Activated CD8-positive, alpha-beta memory T cell treated with anti-CD3 and anti-CD28 coated beads, Interleukin-2, amount 50 U/mL, for 48 hours (primary cell): ENCODE data around the gene PAN3.
A peak's percentile ranks its signal among the peaks of the same experiment; 100 is the strongest.

ENCODE experiments used
- DNase-seq: peaks from one replicate; pipeline ENCODE4 v3.0.0-alpha.2; 2020

The PAN3 gene

GRCh38 chr13:28316129-28316528 is 177.8 kb downstream of the PAN3 start:
- no peak for DNase-seq

- no peak for DNase-seq
Measured at GRCh38 chr13:28316836-28317235, 178.5 kb downstream of the PAN3 start.

- DNase-seq, result no peak
Measured at GRCh38 chr13:28318496-28318895, 180.2 kb downstream of the PAN3 start.

- no peak for DNase-seq
Measured at GRCh38 chr13:28319528-28319927, 181.2 kb downstream of the PAN3 start.

GRCh38 chr13:28320209-28320608 is 181.9 kb downstream of the PAN3 start:
- no peak for DNase-seq

DNA sequence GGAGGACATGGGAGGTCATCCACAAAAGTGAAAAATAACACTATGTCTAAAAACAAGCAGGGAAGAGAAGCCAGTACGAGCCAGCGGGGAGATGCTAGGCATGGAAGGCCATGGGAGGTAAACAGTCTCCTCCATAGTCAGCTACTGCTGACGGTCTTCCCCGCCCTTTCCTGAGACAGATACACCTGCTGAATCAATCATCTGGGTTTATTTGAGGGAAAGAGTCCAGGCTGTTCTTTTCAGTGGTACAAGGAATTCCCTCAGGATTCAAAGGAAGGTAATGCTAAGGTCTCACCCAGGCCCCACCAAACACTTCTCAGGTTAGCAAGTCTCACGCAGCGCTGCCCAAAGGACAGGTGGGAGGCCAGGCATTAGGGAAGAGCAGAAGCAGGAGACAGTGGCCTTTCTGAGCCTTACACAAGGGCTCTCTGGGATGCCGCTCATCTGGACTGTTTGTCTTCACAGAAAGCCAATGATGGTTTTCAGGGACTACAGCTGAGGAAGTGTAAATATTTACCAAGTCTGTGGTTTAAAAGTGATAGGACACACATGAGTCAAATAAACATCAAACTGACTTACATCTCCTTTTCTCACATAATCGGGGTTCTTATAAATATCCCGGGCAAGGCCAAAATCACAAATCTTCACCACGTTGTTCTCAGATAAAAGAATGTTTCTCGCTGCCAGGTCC is 182.7 kb downstream of the PAN3 start:
- no peak for DNase-seq

GRCh38 chr13:28321756-28322155 is 183.4 kb downstream of the PAN3 start:
- no peak for DNase-seq

- no peak for DNase-seq
Measured at GRCh38 chr13:28322256-28322905, 184.0 kb downstream of the PAN3 start.

DNA sequence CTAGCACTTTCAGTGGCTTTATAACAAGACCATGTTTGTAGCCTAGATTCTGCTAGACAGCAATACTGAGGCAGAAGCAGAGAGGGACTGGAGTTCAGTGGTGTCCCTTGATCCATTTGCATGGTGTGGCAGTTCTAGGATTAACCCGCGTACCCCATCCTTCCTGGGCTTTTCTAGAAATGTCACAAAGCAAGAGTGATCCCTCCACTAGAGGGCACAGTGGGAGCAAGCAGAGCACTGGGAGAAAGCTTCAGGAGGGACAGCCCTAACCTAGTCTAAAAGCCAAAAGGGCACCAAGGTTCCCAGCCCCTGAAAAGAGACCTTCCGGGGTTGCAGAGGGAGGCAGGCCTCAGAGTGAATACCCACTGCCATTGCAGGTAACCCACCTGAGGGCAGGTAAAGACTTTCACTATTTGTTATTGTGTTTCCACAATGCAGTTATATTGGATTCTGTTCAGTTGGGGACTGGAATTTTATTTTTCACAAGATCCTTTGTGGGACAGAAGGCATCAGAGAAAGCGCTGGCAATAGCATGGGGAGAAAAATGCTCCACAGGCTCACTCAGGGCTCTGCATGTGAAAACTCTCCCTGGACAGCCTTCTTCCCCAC is 185.9 kb downstream of the PAN3 start:
- DNase-seq, result peak; percentile 58

DNA sequence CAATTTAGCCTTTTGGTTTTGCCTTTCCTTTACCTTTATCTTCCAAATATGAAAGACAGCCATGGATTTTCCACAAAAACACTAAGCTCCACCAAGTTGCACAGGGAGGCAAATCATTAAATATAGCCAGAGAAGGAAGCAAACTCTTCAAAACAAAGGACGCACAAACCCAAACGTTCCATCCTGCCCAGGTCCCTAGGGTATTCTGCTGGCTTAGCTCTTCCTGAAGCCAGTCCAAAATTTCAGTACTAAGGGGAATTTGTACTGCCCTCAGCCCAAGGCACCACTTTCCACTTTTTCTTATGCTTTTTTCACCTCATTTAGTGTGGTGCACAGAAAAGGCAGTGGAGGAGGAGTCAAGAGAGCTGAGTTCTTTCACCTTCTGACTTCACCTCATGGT is 186.7 kb downstream of the PAN3 start:
- DNase-seq, result no peak

GRCh38 chr13:28326056-28326455 is 187.7 kb downstream of the PAN3 start:
- DNase-seq, result no peak

- DNase-seq, result no peak
Measured at GRCh38 chr13:28327373-28328270, 189.3 kb downstream of the PAN3 start.

DNA sequence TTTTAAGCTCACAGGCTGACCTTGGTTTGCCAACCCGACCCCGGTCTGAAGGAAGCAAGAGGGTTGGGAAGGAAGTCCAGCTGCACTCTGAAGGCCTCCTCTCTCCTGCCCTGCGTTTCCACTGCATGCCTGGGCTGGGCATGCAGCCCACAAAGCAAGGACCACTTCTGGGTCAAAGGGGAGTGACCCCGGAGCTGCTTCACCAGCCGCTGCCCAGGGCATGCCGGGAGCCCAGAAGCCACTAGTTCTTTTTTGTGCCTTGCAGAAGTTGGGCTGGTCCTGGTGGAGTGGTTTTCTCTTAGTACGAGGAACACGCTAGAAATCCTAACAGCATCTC is 189.9 kb downstream of the PAN3 start:
- DNase-seq, result no peak

DNA sequence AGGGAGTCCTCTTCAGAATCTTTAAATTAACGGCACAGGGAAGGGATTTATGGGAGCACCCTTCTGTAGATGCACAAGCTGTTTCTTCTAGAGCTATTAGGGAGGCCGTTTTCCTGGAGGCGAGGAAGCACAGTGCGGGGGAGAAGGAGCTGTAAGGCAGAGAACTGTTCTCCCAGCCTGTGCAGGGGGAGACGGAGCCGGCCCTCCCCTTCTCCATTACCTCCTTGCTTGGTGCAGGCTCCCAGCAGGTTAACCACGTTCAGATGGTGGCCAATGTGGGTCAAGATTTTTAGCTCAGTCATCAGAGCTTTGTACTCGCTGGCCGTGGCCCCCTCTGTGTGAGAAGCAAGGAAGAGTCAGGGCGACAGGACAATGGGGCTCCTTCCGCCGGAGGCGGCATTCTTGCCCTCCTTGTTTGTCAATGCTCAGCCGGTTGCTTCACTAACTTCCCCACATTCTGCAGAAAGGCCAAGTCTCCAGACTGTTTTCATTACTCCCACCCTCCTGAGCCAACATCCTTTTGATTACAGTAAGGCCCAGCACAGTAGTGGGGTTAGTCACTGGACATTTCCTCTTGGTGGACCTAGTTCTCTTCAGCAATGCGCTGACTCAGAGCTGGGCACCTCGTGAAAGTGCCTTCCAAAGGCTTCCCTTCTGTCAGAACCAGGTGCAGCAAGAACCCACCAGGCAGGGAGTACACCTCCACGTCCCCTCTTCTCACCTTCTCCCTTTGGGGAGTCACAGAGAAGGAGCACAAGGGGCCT is 191.2 kb downstream of the PAN3 start:
- no peak for DNase-seq

DNA sequence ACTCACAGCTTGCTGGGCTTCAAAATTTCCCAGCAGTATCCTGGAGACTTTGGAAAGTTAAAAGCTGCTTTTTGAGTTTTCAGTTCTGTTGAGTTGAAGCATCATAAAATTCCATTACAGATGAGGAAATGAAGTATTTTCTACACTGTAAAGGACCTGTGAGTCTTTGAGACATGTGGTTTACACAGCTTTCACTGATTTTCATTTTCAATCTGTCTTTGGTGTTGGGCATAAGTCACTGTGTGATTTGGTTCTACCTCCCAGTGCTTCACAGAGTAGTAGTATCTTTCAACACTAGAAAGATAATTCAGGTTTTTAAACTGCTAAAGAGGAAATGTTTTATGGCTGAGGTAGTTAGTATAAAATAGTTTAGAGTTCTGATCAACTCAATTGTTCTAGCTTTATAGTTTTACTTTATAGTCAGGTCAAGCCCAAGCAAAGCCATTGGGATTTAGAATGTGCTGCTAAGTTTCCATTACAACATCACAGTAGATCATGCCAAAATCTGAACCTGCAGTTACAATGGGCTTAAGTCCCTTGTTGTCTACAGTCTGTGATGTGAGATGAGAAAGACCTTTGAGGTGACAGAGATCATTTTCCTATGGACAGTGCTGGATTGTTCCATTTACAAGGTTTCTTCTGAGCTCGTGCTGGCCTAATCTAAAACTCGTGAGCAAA is 195.0 kb downstream of the PAN3 start:
- DNase-seq, result no peak

GRCh38 chr13:28336193-28336657 is 197.9 kb downstream of the PAN3 start:
- DNase-seq, result no peak

DNA sequence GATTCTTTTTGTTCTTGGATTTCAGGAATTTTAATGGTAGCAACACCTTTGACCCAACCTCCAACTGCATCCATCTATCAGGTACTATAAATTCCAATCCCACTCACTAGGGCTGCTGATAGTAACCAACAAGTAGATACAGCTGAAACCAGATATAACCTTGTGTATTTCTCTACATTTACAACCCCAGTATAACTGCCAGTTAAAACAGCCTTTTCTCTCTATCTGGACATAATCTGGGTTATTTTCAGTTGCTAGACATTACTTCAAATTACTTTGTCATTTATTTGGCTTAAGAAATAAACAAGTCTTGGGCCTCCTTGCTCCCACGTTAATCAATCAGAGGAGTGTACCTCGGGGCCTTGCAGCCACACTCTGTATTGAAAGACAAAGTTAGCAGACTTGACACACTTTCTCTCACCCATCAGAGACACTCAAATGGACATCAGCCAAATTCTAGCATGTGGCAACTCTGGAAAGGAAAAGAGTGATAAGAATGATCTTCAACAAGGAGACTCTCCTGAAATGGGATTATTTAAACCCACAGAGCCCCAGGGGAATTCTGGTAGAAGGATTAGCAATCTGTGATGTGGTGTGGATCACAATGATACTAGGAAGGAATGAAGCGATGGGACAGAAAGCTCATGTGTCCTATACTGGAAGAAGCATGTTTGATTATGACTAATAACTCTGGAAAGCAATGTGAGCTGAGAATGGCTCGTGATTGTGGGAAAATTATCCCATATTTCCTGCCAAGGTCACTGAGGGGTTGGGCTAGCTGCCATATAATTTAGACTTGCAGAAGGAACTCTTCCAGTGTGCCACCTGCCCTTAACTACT is 199.0 kb downstream of the PAN3 start:
- no peak for DNase-seq

- no peak for DNase-seq
Measured at GRCh38 chr13:28338006-28338574, 199.7 kb downstream of the PAN3 start.

- DNase-seq, result no peak
Measured at GRCh38 chr13:28338742-28339141, 200.4 kb downstream of the PAN3 start.

DNA sequence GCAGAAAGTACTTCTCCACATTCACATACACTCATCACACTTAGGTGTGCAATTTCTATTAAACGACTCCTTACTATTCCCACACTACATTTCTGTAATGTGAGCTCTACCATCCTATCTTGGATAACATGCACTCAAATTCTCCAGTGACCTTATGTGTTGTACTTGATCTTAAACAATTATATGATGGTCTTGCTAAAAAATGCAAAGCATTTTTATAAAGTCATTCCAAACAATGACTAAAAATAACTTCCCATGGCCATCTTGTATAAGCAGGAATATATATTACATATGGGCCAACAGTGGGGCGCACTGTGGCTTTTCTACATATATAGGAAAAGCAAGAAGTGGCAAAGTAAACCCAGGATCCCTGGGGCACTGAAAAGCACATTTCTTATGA is 201.1 kb downstream of the PAN3 start:
- no peak for DNase-seq
